NCI-H128 (cell line): ENCODE data around the gene GLB1L3.

ENCODE experiments used
- DNase-seq: peaks from one replicate; lab custom pipeline; 2025; ENCODE audit not compliant: unreplicated experiment; lab: John Stamatoyannopoulos, UW

Gene GLB1L3

GRCh38 chr11:134358856-134359490, 82.8 kb downstream of the GLB1L3 start:
- DNase-seq, result no peak

- DNase-seq, result no peak
Observed at GRCh38 chr11:134359646-134360045, 83.5 kb downstream of the GLB1L3 start.

GRCh38 chr11:134360050-134360835, 84.1 kb downstream of the GLB1L3 start:
- DNase-seq, result peak; percentile 64

GRCh38 chr11:134361661-134362060, 85.5 kb downstream of the GLB1L3 start:
- no peak for DNase-seq

GRCh38 chr11:134362192-134362901, 86.2 kb downstream of the GLB1L3 start:
- DNase-seq, result no peak

GRCh38 chr11:134363161-134363560, 87.0 kb downstream of the GLB1L3 start:
- no peak for DNase-seq

- DNase-seq, result no peak
Observed at GRCh38 chr11:134363592-134363991, 87.4 kb downstream of the GLB1L3 start.

- DNase-seq, result no peak
Observed at GRCh38 chr11:134364261-134364660, 88.1 kb downstream of the GLB1L3 start.

GRCh38 chr11:134365011-134365925, 89.1 kb downstream of the GLB1L3 start:
- DNase-seq, result no peak

GRCh38 chr11:134366254-134366653, 90.1 kb downstream of the GLB1L3 start:
- no peak for DNase-seq

- peak; percentile 17 for DNase-seq
Observed at GRCh38 chr11:134367781-134368180, 91.6 kb downstream of the GLB1L3 start.
